Measurements from ENCODE around the gene LARGE1.

GRCh38 chr22:33353502-33353901 is 566.8 kb downstream of the LARGE1 start:
- TF ChIP-seq CTCF (IDR thresholded peaks at IDR 0.05), result no peak
- no peak for TF ChIP-seq POLR2A (IDR thresholded peaks at IDR 0.05)
